Activated naive CD4-positive, alpha-beta T cell treated with anti-CD3 and anti-CD28 coated beads, Interleukin-2, amount 50 U/mL, for 16 hours (primary cell): Measurements from ENCODE around the gene SLC35E1.
"Not testable (repeated sequence)": the region's sequence is repeated elsewhere in the genome, so short reads cannot be mapped to it uniquely, and the experiment has no call there.

Experiments
- DNase-seq: peaks from one replicate; pipeline ENCODE4 v3.0.0-alpha.2; 2020

SLC35E1 gene

DNA sequence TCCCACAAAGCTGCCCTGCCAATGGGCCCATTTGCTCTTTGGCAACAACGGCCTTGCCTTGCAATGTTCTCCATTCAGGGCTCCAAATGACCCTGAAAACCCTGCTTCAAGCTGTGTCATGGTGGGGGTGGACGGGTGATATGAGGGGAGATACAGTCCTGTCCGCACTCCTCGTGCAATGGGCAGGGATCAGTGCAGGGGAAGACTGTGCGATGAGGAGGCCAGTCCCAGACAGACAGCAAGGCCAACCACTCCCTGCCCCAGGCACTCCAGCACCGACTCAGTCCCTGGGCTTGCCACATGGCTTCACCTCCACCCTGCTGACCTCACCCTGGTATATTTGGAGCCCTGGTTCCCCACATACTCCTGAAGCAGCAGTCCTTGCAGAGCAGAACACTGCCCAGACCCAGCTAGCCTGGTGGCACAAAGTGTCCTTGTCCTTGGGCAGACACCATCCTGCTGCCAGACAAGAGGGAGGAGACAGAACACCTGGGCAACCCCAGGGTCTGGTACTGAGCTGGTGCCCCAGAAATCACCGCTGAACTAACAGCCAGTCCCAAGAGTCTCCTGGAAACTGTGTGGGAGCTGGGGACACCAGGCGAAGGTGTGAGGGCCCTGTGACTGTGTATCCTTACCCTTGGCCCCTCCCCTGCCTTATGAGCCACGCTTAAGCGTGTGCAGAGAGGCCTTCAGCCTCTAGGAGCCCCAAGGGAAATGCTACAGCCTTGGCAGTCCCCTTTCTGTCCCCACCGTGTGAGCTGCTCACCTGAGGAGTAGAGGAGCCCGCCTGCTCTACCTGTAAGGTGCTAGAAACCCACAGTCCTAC is 9.1 kb upstream of the SLC35E1 start:
- DNase-seq = no peak

DNA sequence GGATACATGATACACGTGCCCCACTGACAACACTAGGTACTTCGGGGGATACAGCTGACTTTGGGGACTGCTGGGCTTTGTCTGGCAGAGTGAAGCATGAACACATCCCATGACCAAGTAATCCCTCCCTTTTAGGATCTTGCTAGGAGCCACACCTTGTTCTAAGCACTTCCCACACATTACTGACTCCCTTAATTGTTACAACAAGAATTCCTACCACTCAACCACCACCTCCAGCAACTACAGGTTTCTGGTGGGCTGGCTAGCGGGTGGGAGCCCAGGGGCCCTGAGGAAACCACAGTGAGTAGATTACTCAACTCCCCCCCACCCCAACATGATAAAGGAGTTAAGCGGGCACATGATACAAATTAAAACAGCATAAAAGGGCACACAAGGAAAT is 7.2 kb upstream of the SLC35E1 start:
- DNase-seq = no peak

DNA sequence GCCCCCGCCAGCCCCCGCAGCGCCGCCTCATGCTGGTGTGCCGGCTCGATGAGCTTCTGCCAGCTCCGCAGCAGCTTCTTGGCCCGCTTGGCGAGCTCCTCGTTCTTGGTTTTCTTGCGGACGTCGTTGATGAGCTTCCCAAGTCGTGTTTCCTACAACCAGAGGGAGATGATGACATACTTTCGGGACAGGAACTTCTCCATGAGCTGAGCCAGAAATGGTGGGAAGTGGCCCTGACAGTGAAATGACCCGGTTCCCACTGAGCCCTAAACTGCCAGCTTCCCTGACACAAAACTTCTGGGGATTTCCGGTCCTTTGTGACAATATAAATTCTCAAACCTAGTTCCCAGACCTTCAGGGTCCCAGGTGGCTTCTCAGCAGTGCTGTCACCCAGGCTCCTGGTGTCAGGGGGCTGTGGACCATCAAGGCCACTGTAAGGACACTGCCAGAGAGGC is 5.3 kb upstream of the SLC35E1 start:
- DNase-seq = no peak

DNA sequence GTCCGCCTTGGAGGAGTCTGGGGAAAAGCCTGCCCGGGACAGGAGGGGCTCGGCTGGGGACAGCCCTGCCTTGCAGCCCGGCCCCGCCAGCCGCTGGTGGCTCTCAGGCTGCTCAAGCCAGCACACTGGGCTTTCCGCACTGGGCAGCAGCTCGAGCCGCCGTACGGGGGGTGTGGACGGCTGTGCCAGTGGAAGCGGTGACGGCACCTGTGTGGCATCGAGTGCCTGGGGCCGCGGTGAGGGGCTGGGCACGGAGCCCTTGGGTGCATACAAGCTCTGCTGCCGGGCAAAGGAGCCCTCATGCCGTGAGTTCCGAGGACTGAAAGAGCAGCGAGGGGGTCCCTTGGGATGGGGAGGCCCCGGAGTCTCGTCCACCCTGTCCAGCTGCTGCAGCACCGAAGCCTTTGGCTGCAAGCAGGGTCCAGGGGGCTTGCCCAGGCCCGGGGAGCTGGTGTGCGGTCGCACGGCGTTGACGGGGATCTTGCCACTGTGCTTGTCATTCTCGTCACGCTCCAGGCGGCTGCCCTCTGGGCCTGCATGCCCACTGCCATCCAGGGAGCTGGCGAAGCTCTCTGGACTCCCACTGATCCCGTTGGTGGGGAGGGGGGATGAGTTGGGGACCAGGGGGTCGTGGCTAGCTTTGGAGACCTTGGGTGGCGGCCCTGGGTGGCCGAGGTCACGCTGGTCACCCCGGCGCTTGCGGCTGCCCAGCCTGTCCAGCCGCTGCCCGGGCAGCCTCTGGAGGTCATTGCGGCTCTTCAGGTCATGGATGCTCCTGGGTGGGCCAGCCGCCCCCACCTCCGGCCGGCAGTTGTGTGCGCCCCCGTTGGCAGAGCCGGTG is 4.7 kb upstream of the SLC35E1 start:
- DNase-seq = no peak

DNA sequence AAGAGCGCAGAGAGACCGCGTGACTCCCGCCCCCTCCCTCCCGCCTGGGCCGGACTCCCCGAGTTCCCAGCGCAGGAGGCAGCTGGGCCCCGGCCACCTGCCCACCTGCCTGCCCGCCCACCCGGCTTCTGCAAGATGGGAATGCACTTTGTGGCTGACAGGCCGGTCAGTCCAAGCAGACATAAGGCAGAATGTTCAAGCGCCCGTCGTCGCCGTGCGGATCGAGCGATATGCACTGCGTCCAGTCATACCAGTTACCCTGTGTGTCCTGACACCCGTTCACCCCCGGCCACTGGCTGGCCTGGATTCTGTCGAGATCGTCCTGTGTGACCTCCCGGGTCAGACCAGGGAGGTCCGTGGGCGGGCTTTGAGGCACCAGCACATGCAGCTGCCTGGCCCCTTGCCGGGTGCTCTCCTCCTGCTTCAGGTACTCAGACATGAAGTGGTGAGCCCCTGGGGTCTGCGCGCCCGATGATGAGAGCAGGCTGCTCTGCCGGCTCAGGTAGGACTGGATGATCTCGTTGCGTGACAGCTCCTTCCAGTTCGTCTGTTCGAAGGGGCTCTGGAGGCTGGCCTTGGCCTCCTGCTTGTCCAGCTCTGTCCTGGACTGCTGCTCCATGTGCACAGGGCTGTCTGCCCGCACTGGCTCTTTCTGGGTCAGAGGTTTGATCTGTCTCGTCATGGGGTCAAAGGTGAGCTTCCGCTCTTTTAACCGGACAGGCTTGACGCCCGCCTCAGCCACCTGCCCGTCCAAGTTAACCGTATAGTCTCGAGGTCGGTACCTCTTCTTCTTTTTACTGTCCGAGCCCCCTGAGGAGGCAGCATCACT is 3.9 kb upstream of the SLC35E1 start:
- DNase-seq = no peak

DNA sequence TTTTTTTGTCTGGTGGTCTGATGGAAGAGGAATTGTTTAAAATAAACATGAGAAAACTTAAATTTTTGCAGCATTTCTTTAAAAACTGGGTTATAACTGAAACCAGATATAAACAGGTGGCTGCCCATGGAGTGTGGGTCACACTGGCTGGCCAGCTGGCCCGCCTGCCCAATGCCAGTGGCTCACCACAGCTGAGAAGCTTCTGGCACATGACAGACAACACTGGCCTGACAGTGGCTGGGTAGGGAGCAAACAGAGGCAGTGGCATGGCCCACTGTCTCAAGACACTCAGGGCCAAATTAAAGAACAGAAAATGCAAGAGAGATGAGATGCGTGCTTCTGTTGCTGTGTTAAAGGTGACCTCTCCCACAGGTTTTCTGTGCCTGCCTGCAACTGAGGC is 3.1 kb upstream of the SLC35E1 start:
- DNase-seq = no peak

DNA sequence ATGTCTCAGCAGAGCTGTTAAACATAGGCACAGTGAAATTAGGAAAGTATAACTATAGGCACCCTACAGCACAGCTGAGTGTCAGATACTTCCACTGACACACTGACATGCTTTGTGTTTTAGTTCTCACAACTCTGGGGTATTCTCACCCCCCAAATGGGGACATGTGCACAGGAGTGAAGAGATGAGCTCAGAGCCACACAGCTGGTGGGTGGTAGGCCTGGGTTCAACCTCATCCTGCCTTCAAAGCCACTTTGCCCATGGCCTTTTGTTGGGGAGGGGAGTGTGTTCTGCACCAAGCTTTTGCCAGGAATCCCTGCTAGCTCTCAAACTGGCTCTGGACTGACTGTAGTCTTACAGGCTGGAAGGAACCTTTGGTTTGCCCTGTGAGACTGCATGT is 1.7 kb upstream of the SLC35E1 start:
- no peak for DNase-seq

DNA sequence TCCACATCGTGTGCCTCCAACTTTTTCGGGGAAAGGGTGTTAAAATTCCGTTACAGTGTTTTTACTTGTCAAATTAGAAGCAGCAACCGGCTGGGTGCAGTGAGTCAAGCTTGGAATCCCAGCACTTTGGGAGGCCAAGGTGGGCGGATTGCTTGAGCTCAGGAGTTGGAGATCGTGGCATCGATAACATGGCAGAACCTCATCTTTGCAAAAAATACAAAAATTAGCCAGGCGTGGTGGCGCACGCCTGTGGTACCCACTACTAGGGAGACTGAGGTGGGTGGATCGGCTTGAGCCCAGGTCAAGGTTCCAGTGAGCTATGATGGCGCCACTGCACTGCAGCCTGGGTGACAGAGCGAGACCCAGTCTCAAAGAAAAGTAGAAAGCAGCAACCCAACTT is 1.1 kb upstream of the SLC35E1 start:
- no peak for DNase-seq

DNA sequence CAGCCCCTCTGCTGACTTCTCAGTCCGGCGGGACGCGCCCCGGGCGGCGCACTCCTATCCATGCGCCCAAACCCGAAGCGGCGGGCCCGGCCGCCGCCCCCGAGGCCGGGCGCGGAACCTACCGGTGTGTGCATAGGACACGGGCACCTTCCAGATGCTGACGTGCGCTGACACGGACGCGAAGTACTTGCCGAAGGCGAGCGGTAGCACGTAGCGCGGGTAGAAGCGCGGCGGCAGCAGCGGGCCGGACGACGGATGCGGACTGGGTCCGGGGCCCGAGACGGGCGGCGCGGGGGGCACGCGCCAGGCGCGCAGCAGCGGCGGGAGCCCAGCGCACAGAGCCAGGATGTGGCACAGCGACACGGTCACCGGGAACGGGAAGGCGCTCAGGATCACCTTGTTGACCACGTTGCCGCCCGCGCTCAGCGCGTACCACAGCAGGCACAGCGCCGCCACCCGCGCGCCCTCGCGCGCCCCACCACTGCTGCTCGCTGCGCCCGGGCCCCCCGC is 338 bp downstream of the SLC35E1 start:
- DNase-seq = peak; percentile 47

DNA sequence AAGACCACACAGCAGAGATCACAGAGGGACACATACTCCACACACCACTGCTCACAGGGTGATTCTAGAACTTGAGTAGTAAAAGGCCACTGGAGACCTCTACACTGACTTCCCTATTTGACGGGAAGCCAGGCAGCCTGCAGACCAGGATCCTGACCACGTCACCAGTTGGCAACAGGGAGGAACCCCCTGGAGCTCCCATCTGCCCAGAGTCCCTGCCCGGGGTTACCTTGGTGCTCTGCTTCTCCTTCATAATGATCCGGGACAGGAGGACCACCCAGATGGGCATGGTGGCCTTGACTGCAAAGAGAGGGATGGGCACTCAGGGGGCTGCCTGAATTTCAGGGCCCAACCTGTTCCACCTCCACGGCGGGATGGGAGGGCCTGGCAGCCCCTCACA is 932 bp downstream of the SLC35E1 start:
- DNase-seq = no peak

DNA sequence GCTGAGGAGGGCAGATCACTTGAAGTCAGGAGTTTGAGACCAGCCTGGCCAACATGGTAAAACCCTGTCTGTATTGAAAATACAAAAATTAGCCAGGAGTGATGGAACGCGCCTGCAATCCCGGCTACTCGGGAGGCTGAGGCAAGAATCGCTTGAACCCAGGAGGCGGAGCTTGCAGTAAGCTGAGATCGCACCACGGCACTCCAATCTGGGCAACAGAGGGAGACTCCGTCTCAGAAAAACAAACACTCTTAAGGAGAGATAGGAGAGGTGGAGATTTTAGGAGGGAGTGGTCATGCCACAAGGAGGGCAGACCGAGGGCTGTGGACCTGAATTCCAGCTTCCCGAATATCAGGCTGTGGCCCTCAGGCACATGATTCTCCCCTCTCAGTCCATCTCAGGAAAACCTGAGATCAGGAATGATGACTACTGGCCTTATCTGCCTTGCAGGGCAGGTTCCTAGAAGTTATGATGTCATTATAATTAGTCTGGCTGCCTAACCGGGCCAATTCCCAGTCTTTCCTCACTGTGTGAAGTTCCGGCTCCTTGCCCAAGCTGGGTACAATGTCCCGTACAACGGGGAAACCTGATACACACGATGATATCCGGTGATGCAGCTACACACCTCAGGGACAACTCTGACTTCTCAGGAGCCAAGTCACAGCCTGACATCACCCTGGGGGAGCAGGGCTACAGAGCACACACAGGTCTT is 2.5 kb downstream of the SLC35E1 start:
- no peak for DNase-seq

DNA sequence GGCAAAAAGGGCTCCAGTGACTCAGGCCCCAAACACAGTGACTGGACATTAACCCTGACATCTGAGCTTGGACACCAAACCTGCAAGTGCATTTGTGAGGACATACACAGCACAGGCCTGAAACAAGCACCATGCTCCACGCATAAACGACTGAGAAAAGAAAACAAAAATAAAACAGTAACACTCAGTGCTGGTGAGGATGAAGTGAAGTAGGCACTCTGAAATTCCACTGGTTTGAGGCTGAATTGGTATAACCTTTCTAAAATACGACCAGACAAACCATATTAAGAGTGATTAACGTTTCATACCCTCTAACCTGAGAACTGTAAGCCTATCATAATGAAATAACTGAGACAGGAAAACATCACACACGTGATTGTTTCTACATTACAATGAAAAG is 5.5 kb downstream of the SLC35E1 start:
- no peak for DNase-seq

DNA sequence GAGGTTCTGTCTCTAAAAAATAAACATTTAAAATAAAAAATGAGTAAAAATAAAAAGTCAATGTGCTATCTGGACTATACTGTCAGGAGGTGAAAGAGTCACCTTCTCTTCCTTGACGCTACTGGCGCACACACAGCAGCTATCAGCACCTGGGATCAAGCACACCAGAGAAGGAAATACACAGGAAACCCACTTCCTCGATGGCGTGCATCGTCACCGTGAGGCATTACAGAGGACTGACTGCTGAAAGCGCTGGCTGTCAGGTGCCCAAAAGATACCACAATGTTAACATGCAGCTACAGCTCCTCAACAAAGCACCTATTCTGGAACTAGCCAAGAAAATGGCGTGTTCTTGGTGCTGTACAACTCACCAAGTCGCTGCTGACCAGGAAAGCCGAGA is 6.1 kb downstream of the SLC35E1 start:
- DNase-seq = peak; percentile 42

DNA sequence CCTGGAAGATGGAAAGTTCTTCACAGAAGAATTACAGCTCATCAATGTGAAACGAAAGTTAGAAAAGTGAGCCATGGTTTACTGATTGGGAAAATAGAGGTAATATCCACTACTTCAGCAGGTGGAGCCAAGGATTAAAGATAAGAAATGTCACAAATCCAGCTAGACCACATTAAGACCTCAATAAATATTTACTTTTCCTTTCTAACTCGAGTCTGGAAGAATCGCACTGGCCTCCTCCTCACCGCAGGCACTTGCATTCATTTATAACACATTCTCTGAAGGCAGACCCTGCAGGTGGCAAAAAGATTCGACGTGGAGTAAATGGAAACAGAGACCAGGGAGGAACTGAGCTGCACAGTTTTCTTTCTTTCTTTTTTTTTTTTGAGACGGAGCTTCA is 7.4 kb downstream of the SLC35E1 start:
- DNase-seq = no peak

DNA sequence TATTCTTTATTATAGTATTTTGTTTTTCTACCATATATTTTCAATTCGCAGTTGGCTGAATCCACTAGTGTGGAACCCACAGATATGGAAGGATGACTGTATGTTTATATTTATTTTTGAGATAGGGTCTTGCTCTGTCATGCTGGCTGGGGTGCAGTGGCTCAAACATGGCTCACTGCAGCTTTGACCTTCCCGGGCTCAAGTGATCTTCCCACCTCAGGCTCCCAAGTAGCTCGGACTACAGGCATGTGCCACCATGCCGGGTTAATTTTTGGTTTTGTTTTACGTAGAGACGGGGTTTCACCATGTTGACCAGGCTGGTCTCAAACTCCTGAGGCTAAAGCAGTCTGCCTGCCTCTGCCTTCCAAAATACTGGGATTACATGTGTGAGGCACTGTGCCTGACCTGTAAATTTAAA is 9.6 kb downstream of the SLC35E1 start:
- DNase-seq = no peak

DNA sequence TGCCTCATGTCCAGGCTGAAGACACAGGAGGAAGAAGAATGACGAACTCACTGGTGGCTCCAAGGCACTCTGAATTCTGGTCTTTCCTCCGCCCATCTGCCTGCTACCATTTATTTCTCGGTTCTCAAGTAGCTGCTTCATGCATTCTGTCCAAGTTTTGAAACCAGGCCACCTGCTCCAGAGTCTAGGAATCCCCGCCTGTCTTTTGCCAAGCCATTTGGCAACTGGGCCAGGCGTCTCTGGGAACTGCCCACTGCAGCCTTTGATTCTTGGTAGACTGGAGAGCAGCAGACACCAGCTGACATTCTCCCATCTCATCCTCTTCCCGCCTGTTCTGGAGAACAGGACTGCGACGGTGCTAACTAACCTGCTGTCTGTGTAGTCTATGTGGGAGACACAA is 10.8 kb downstream of the SLC35E1 start:
- DNase-seq = no peak

DNA sequence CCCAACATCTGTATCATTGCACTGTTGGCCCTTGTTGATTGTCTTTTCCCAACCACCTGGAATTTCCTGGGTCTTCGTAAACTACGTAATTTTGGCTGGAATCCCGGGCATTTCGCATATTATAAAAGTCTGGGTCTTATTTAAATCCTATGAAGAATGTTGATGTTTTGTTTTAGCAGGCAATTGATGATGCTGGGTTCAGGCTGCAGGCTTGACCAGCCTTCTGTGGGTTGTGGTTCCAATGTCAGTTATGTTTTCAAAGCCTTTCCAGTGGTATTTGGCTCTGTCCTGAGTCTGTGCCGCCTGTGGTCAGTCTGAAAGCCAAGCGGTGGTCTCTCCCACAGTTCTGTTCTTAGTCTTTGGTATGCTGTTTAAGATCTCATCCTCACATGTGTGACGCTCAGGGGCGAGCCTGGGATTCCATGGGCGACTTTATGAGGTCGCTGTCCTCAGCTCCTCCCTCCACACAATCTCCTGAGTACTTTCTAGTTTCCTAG is 12.4 kb downstream of the SLC35E1 start:
- no peak for DNase-seq

DNA sequence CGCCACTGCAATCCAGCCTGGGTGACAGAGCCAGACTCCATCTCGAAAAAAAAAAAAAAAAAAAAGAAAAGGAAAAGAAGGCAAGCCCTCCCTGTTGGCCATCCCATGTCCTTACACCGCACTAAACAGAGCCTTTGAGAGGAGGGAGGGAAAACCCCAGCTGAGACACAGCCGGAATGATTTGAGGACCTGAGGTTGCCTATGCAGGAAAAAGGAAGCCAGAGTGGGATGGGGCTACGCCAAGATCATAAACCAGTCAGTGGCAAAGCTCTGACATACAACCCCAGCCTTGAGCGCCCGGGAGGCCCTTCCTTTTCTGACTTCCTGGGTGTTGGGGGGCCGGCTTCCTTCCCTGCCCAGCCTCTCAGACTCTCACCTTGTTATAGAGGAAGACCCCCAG is 17.4 kb downstream of the SLC35E1 start:
- DNase-seq = no peak

DNA sequence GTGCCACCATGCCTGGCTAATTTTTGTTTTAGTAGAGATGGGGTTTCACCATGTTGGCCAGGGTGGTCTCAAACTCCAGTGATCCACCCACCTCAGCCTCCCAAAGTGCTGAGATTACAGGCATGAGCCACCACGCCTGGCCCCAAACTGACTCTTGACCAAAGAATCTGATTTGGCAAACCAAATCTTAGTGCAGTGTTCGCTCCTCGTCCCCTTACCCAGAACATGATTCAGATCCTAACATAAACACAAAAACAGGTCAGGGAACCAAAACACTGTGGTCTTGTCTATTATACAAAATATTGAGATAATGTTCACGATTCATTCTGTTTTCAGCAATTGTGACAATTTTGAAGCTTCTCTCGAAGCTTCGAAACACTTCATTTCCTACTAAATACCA is 20.3 kb downstream of the SLC35E1 start:
- DNase-seq = not testable (repeated sequence)

DNA sequence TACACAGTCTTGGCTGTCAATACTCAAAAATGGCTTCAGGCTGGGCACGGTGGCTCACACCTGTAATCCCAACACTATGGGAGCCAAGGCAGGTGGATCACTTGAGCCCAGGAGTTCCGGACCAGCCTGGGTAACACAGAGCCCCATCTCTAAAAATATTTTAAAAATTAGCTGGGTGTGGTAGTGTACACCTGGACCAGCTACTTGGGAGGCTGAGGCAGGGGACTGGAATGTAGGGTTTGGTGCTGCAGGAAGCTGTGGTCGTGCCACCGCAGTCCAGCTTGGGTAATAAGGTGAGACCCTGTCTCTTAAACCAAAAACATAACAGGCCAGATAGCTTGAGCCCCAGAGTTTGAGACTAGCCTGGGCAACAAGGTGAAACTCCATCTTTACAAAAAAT is 23.3 kb downstream of the SLC35E1 start:
- no peak for DNase-seq

DNA sequence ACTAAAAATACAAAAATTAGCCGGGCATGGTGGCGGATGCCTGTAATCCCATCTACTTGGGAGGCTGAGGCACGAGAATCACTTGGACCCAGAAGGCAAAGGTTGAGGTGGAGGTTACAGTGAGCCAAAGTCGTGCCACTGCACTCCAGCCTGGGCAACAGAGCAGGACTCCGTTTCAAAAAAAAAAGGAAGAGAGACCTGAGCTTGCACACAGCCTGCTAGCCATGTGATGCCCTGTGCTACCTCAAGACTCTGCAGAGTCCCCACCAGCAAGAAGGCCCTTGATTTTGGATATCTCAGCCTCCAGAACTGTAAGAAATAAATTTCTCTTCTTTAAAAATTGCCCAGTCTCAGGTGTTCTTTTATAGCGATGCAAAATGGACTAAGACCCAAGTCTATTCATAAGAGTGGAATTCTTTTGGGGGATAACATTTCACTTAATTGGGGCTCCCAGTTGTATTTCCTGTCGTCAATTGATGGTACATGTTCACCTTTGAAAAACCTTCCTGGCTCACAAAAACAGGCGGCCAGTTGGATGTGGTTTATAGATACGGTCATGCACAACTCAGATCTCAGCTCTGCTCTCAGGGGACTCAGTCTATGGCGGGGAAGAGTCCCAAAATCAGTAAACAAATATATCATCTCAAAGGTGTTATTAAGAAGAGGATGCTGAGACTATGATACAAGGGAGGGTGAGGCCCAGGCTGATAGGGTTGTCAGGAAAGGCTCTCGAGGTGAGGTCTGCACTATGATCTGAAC is 27.6 kb downstream of the SLC35E1 start:
- DNase-seq = no peak
